Activated CD4-positive, alpha-beta memory T cell treated with anti-CD3 and anti-CD28 coated beads for 36 hours (primary cell): Measurements from ENCODE around the gene AP2A2. TPM values are rescaled to one million over a fixed set of nuclear protein-coding genes. Genes with fewer than 3 reads are reported as not detected.

Source experiments
- CTCF ChIA-PET: fragments of 350-600 bp; sonication (Branson Sonifier 250); formaldehyde crosslinking; loops from one replicate; lab custom pipeline; 2021; ENCODE audit warnings: antibody characterized with exemption, inconsistent platforms; lab: Charles Lee
- POLR2A ChIA-PET: fragments of 350-600 bp; sonication (Branson Sonifier 250); formaldehyde crosslinking; loops from one replicate; lab custom pipeline; 2021; ENCODE audit warnings: antibody characterized with exemption; lab: Charles Lee
- DNase-seq: peaks from one replicate; pipeline ENCODE4 v3.0.0-alpha.2; 2020
- H3K27ac Mint-ChIP-seq: one replicate; pipeline ENCODE4 v1.8.0; 2021; ENCODE audit warnings: mixed read lengths
- H3K27me3 Mint-ChIP-seq: one replicate; pipeline ENCODE4 v1.8.0; 2021; ENCODE audit warnings: mixed read lengths
- H3K36me3 Mint-ChIP-seq: one replicate; pipeline ENCODE4 v1.8.0; 2021; ENCODE audit warnings: mixed read lengths
- H3K4me1 Mint-ChIP-seq: one replicate; pipeline ENCODE4 v1.8.0; 2021; ENCODE audit warnings: low read depth, mixed read lengths
- H3K4me3 Mint-ChIP-seq: one replicate; pipeline ENCODE4 v1.8.0; 2021; ENCODE audit warnings: mild to moderate bottlenecking, mixed read lengths
- H3K9me3 Mint-ChIP-seq: one replicate; pipeline ENCODE4 v1.8.0; 2021; ENCODE audit warnings: mixed read lengths
- intact Hi-C: fragments of 100-400 bp; cut with micrococcal nuclease; formaldehyde crosslinking; loops from one replicate; pipeline ENCODE4 v1.15.1; 2023
- total RNA-seq, 2 experiments: library from RNA; stranded (reverse); gene quantifications; one replicate each; pipeline ENCODE4 v1.2.3, GENCODE V29; 2021

Gene AP2A2
- total RNA-seq, 2 experiments from 2014 or later: 42.8 to 44.1 TPM

GRCh38 chr11:1043563-1044096, 118.0 kb downstream of the AP2A2 start:
- no peaks in the 10 kb centered on the region for H3K4me1 Mint-ChIP-seq
- H3K4me3 Mint-ChIP-seq: no peak overlapping the region
- peaks cover 15% of the 10 kb centered on the region for H3K27me3 Mint-ChIP-seq
- H3K9me3 Mint-ChIP-seq: no peaks in the 10 kb centered on the region
- CTCF ChIA-PET: no interaction called here
- POLR2A ChIA-PET: no interaction called here
- intact Hi-C loops: no loop called here
- H3K27ac Mint-ChIP-seq: no peak overlapping the region
- no peak for DNase-seq
- no peaks in the 10 kb centered on the region for H3K36me3 Mint-ChIP-seq

GRCh38 chr11:1044160-1044559, 118.5 kb downstream of the AP2A2 start:
- Mint-ChIP-seq H3K27me3 (peaks cover 17% of the 10 kb centered on the region), H3K27ac (no peak overlapping the region), H3K36me3 (no peaks in the 10 kb centered on the region), H3K4me3 (no peak overlapping the region), H3K9me3 (no peaks in the 10 kb centered on the region), H3K4me1 (no peaks in the 10 kb centered on the region)
- ChIA-PET CTCF (no interaction called here), POLR2A (no interaction called here)
- intact Hi-C loops: no loop called here
- no peak for DNase-seq

- Mint-ChIP-seq H3K27me3 (peaks cover 24% of the 10 kb centered on the region), H3K9me3 (no peaks in the 10 kb centered on the region), H3K36me3 (no peaks in the 10 kb centered on the region), H3K4me3 (no peak overlapping the region), H3K27ac (no peak overlapping the region), H3K4me1 (peaks cover 4% of the 10 kb centered on the region)
- intact Hi-C loops: no loop called here
- ChIA-PET CTCF (interaction anchor here (0.6 kb wide), 1 partner anchor 200 kb away, joined by 4 read pairs; no protein-coding TSS in a partner anchor), POLR2A (no interaction called here)
- no peak for DNase-seq
Measured at GRCh38 chr11:1047595-1048156, 122.0 kb downstream of the AP2A2 start.

- peaks cover 24% of the 10 kb centered on the region for H3K27me3 Mint-ChIP-seq
- POLR2A ChIA-PET: no interaction called here
Measured at GRCh38 chr11:1048375-1049070, 122.9 kb downstream of the AP2A2 start.

GRCh38 chr11:1049071-1049405, 123.4 kb downstream of the AP2A2 start:
- peaks cover 24% of the 10 kb centered on the region for H3K27me3 Mint-ChIP-seq
- H3K36me3 Mint-ChIP-seq: no peaks in the 10 kb centered on the region
- POLR2A ChIA-PET: no interaction called here
- H3K27ac Mint-ChIP-seq: no peak overlapping the region
- H3K4me1 Mint-ChIP-seq: peaks cover 4% of the 10 kb centered on the region
- H3K4me3 Mint-ChIP-seq: no peak overlapping the region
- no peak for DNase-seq
- CTCF ChIA-PET: interaction anchor here (2.9 kb wide), 1 partner anchor 201 kb away, joined by 33 read pairs; no protein-coding TSS in a partner anchor
- intact Hi-C loops: no loop called here
- H3K9me3 Mint-ChIP-seq: no peaks in the 10 kb centered on the region

More at GRCh38 chr11:1048375-1049070, 122.9 kb downstream of the AP2A2 start:
- Mint-ChIP-seq H3K4me1 (peaks cover 4% of the 10 kb centered on the region), H3K27ac (no peak overlapping the region), H3K36me3 (no peaks in the 10 kb centered on the region), H3K9me3 (no peaks in the 10 kb centered on the region), H3K4me3 (no peak overlapping the region)
- CTCF ChIA-PET: interaction anchor here (0.6 kb wide), 1 partner anchor 200 kb away, joined by 3 read pairs; no protein-coding TSS in a partner anchor
- DNase-seq: no peak
- intact Hi-C loops: no loop called here

- Mint-ChIP-seq H3K4me3 (no peak overlapping the region), H3K9me3 (no peaks in the 10 kb centered on the region), H3K36me3 (no peaks in the 10 kb centered on the region), H3K27ac (no peak overlapping the region), H3K27me3 (peaks cover 24% of the 10 kb centered on the region), H3K4me1 (peaks cover 4% of the 10 kb centered on the region)
- POLR2A ChIA-PET: no interaction called here
- CTCF ChIA-PET: interaction anchor here (0.6 to 2.9 kb wide), 2 partner anchors 198 to 202 kb away, joined by 3 to 33 read pairs; no protein-coding TSS in a partner anchor
- DNase-seq: no peak
- intact Hi-C loops: no loop called here
Measured at GRCh38 chr11:1049431-1049891, 123.8 kb downstream of the AP2A2 start.

- ChIA-PET CTCF (interaction anchor here (0.6 to 2.9 kb wide), 4 partner anchors 125 to 206 kb away, joined by 3 to 33 read pairs (median 8); partner anchors contain the start of genes AP2A2 and TSPAN4), POLR2A (no interaction called here)
- H3K27ac Mint-ChIP-seq: no peak overlapping the region
- no peaks in the 10 kb centered on the region for H3K9me3 Mint-ChIP-seq
- no peak for DNase-seq
- peaks cover 24% of the 10 kb centered on the region for H3K27me3 Mint-ChIP-seq
- H3K4me3 Mint-ChIP-seq: no peak overlapping the region
- no peaks in the 10 kb centered on the region for H3K36me3 Mint-ChIP-seq
- H3K4me1 Mint-ChIP-seq: peaks cover 4% of the 10 kb centered on the region
- intact Hi-C loops: no loop called here
Measured at GRCh38 chr11:1049911-1050580, 124.4 kb downstream of the AP2A2 start.

- Mint-ChIP-seq H3K9me3 (no peaks in the 10 kb centered on the region), H3K27me3 (peaks cover 26% of the 10 kb centered on the region), H3K36me3 (no peaks in the 10 kb centered on the region), H3K4me3 (no peak overlapping the region), H3K4me1 (peaks cover 4% of the 10 kb centered on the region), H3K27ac (no peak overlapping the region)
- ChIA-PET POLR2A (no interaction called here), CTCF (interaction anchor here (0.7 to 2.9 kb wide), 9 partner anchors 10 to 207 kb away, joined by 3 to 33 read pairs (median 3); partner anchors contain the start of genes AP2A2 and TSPAN4)
- peak; percentile 83 for DNase-seq
- intact Hi-C loops: loop anchor here (1.0 kb wide), 1 partner anchor 202 kb away; no protein-coding TSS in a partner anchor
Measured at GRCh38 chr11:1050581-1051355, 125.1 kb downstream of the AP2A2 start.

- peaks cover 24% of the 10 kb centered on the region for H3K27me3 Mint-ChIP-seq
- no peak overlapping the region for H3K27ac Mint-ChIP-seq
- no peak for DNase-seq
- no peaks in the 10 kb centered on the region for H3K9me3 Mint-ChIP-seq
- POLR2A ChIA-PET: interaction anchor here (1.0 kb wide), 1 partner anchor 209 kb away, joined by 3 read pairs; the partner anchor contains the start of gene TSPAN4
- peaks cover 4% of the 10 kb centered on the region for H3K4me1 Mint-ChIP-seq
- no peak overlapping the region for H3K4me3 Mint-ChIP-seq
- CTCF ChIA-PET: interaction anchor here (0.7 to 2.9 kb wide), 11 partner anchors 9 to 208 kb away, joined by 3 to 33 read pairs (median 3); partner anchors contain the start of genes AP2A2 and TSPAN4
- intact Hi-C loops: loop anchor here (1.0 kb wide), 1 partner anchor 203 kb away; no protein-coding TSS in a partner anchor
- no peaks in the 10 kb centered on the region for H3K36me3 Mint-ChIP-seq
Measured at GRCh38 chr11:1051356-1052132, 125.9 kb downstream of the AP2A2 start.

GRCh38 chr11:1052133-1053011, 126.7 kb downstream of the AP2A2 start:
- H3K9me3 Mint-ChIP-seq: no peaks in the 10 kb centered on the region
- H3K27ac Mint-ChIP-seq: no peak overlapping the region
- ChIA-PET POLR2A (interaction anchor here (1.0 kb wide), 1 partner anchor 210 kb away, joined by 3 read pairs; the partner anchor contains the start of gene TSPAN4), CTCF (interaction anchor here (0.8 to 2.9 kb wide), 7 partner anchors 8 to 208 kb away, joined by 3 to 33 read pairs (median 4); partner anchors contain the start of gene TSPAN4)
- DNase-seq: no peak
- H3K27me3 Mint-ChIP-seq: peaks cover 19% of the 10 kb centered on the region
- H3K4me3 Mint-ChIP-seq: no peak overlapping the region
- no peaks in the 10 kb centered on the region for H3K36me3 Mint-ChIP-seq
- peaks cover 4% of the 10 kb centered on the region for H3K4me1 Mint-ChIP-seq
- intact Hi-C loops: no loop called here
